ENCODE results near the gene TESPA1. TPM values are rescaled to one million over a fixed set of nuclear protein-coding genes. Genes with fewer than 3 reads are reported as not detected.

Gene TESPA1
- total and polyA plus RNA-seq, 2 experiments from 2014 or later: 0.34 TPM; not detected in 1

GRCh38 chr12:54997929-54998522, 13.5 kb upstream of the TESPA1 start:
- no peaks in the 10 kb centered on the region for H4K20me1 ChIP-seq (replicated peaks; ENCODE audit: insufficient read depth)
- peak; percentile 73 for ATAC-seq
- H3K9me2 ChIP-seq (ENCODE audit: insufficient read depth): peaks cover 5% of the 10 kb centered on the region; the same call in 1 of the 2 replicates
- H2AFZ ChIP-seq: no peak overlapping the region
- Mint-ChIP-seq H3K27me3 (ENCODE audit: insufficient read depth, low read depth, poor library complexity) (peaks cover 2% of the 10 kb centered on the region), H3K27ac (peak overlapping the region; percentile 25; the same call in 1 of the 2 replicates), H3K4me3 (peak overlapping the region; percentile 14), H3K36me3 (ENCODE audit: low read depth) (no peaks in the 10 kb centered on the region; the same call in 1 of the 3 replicates), H3K9me3 (no peaks in the 10 kb centered on the region; the same call in 1 of the 3 replicates), H3K4me1 (peaks cover 35% of the 10 kb centered on the region)
- H3K27me3 ChIP-seq (ENCODE audit: insufficient read depth): no peaks in the 10 kb centered on the region
- H3K36me3 ChIP-seq (ENCODE audit: insufficient read depth): no peaks in the 10 kb centered on the region
- H3K79me2 ChIP-seq (replicated peaks; ENCODE audit: insufficient read depth): no peaks in the 10 kb centered on the region
- TF ChIP-seq EZH2phosphoT487 (IDR thresholded peaks at IDR 0.05; ENCODE audit: unreplicated experiment) (no peak), NANOG (IDR thresholded peaks at IDR 0.05; ENCODE audit: borderline replicate concordance) (peak; percentile 57), ZNF331 (CRISPR knock-in tag; IDR thresholded peaks at IDR 0.05; ENCODE audit: low read depth) (no peak)
- TF ChIP-seq, protein P1, sequence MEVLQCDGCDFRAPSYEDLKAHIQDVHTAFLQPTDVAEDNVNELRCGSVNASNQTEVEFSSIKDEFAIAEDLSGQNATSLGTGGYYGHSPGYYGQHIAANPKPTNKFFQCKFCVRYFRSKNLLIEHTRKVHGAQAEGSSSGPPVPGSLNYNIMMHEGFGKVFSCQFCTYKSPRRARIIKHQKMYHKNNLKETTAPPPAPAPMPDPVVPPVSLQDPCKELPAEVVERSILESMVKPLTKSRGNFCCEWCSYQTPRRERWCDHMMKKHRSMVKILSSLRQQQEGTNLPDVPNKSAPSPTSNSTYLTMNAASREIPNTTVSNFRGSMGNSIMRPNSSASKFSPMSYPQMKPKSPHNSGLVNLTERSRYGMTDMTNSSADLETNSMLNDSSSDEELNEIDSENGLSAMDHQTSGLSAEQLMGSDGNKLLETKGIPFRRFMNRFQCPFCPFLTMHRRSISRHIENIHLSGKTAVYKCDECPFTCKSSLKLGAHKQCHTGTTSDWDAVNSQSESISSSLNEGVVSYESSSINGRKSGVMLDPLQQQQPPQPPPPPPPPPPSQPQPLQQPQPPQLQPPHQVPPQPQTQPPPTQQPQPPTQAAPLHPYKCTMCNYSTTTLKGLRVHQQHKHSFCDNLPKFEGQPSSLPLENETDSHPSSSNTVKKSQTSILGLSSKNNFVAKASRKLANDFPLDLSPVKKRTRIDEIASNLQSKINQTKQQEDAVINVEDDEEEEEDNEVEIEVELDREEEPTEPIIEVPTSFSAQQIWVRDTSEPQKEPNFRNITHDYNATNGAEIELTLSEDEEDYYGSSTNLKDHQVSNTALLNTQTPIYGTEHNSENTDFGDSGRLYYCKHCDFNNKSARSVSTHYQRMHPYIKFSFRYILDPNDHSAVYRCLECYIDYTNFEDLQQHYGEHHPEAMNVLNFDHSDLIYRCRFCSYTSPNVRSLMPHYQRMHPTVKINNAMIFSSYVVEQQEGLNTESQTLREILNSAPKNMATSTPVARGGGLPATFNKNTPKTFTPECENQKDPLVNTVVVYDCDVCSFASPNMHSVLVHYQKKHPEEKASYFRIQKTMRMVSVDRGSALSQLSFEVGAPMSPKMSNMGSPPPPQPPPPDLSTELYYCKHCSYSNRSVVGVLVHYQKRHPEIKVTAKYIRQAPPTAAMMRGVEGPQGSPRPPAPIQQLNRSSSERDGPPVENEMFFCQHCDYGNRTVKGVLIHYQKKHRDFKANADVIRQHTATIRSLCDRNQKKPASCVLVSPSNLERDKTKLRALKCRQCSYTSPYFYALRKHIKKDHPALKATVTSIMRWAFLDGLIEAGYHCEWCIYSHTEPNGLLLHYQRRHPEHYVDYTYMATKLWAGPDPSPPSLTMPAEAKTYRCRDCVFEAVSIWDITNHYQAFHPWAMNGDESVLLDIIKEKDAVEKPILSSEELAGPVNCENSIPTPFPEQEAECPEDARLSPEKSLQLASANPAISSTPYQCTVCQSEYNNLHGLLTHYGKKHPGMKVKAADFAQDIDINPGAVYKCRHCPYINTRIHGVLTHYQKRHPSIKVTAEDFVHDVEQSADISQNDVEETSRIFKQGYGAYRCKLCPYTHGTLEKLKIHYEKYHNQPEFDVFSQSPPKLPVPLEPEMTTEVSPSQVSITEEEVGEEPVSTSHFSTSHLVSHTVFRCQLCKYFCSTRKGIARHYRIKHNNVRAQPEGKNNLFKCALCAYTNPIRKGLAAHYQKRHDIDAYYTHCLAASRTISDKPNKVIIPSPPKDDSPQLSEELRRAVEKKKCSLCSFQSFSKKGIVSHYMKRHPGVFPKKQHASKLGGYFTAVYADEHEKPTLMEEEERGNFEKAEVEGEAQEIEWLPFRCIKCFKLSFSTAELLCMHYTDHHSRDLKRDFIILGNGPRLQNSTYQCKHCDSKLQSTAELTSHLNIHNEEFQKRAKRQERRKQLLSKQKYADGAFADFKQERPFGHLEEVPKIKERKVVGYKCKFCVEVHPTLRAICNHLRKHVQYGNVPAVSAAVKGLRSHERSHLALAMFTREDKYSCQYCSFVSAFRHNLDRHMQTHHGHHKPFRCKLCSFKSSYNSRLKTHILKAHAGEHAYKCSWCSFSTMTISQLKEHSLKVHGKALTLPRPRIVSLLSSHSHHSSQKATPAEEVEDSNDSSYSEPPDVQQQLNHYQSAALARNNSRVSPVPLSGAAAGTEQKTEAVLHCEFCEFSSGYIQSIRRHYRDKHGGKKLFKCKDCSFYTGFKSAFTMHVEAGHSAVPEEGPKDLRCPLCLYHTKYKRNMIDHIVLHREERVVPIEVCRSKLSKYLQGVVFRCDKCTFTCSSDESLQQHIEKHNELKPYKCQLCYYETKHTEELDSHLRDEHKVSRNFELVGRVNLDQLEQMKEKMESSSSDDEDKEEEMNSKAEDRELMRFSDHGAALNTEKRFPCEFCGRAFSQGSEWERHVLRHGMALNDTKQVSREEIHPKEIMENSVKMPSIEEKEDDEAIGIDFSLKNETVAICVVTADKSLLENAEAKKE (CRISPR knock-in tag; IDR thresholded peaks at IDR 0.05): no peak
- H3K4me2 ChIP-seq: peak overlapping the region; percentile 67
- H3K27ac ChIP-seq (ENCODE audit: low read depth): no peak overlapping the region
- H3K4me1 ChIP-seq (ENCODE audit: insufficient read depth): peaks cover 28% of the 10 kb centered on the region
- H3F3A ChIP-seq (replicated peaks; ENCODE audit: low read depth): no peaks in the 10 kb centered on the region
- peak; percentile 68 for DNase-seq (ENCODE audit: low spot score)
- peak overlapping the region; percentile 32 for H3K4me3 ChIP-seq

GRCh38 chr12:54996205-54996604, 11.6 kb upstream of the TESPA1 start:
- H3K4me2 ChIP-seq: no peak overlapping the region
- no peak for ATAC-seq
- peaks cover 28% of the 10 kb centered on the region for H3K4me1 ChIP-seq (ENCODE audit: insufficient read depth)
- no peaks in the 10 kb centered on the region for H3F3A ChIP-seq (replicated peaks; ENCODE audit: low read depth)
- Mint-ChIP-seq H3K36me3 (ENCODE audit: low read depth) (no peaks in the 10 kb centered on the region; the same call in 1 of the 3 replicates), H3K9me3 (no peaks in the 10 kb centered on the region; the same call in 1 of the 3 replicates), H3K4me3 (no peak overlapping the region; the same call in 2 of the 3 replicates), H3K4me1 (peaks cover 35% of the 10 kb centered on the region), H3K27me3 (ENCODE audit: insufficient read depth, low read depth, poor library complexity) (peaks cover 4% of the 10 kb centered on the region), H3K27ac (no peak overlapping the region)
- H3K79me2 ChIP-seq (replicated peaks; ENCODE audit: insufficient read depth): no peaks in the 10 kb centered on the region
- H4K20me1 ChIP-seq (replicated peaks; ENCODE audit: insufficient read depth): no peaks in the 10 kb centered on the region
- TF ChIP-seq STAT1 (IDR thresholded peaks at IDR 0.05; ENCODE audit: unreplicated experiment) (no peak), CTCF (conservative IDR thresholded peaks at IDR 0.05; ENCODE audit: low read depth in 2 of 2) (no peak), ZNF114 (CRISPR knock-in tag; IDR thresholded peaks at IDR 0.05) (no peak)
- TF ChIP-seq, protein P2, sequence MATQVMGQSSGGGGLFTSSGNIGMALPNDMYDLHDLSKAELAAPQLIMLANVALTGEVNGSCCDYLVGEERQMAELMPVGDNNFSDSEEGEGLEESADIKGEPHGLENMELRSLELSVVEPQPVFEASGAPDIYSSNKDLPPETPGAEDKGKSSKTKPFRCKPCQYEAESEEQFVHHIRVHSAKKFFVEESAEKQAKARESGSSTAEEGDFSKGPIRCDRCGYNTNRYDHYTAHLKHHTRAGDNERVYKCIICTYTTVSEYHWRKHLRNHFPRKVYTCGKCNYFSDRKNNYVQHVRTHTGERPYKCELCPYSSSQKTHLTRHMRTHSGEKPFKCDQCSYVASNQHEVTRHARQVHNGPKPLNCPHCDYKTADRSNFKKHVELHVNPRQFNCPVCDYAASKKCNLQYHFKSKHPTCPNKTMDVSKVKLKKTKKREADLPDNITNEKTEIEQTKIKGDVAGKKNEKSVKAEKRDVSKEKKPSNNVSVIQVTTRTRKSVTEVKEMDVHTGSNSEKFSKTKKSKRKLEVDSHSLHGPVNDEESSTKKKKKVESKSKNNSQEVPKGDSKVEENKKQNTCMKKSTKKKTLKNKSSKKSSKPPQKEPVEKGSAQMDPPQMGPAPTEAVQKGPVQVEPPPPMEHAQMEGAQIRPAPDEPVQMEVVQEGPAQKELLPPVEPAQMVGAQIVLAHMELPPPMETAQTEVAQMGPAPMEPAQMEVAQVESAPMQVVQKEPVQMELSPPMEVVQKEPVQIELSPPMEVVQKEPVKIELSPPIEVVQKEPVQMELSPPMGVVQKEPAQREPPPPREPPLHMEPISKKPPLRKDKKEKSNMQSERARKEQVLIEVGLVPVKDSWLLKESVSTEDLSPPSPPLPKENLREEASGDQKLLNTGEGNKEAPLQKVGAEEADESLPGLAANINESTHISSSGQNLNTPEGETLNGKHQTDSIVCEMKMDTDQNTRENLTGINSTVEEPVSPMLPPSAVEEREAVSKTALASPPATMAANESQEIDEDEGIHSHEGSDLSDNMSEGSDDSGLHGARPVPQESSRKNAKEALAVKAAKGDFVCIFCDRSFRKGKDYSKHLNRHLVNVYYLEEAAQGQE (IDR thresholded peaks at IDR 0.05; ENCODE audit: unreplicated experiment): no peak
- no peak overlapping the region for H3K27ac ChIP-seq (ENCODE audit: low read depth)
- peaks cover 5% of the 10 kb centered on the region; the same call in 1 of the 2 replicates for H3K9me2 ChIP-seq (ENCODE audit: insufficient read depth)
- no peak for DNase-seq (ENCODE audit: low spot score)
- peak overlapping the region; percentile 80; the same call in 1 of the 2 replicates for H2AFZ ChIP-seq
- H3K4me3 ChIP-seq: no peak overlapping the region
- no peaks in the 10 kb centered on the region for H3K36me3 ChIP-seq (ENCODE audit: insufficient read depth)
- no peaks in the 10 kb centered on the region for H3K27me3 ChIP-seq (ENCODE audit: insufficient read depth)

All from GM23338 (cell line).